CD4-positive, alpha-beta T cell (primary cell): ENCODE measurements around the gene GPR15LG. TPM values are rescaled to one million over a fixed set of nuclear protein-coding genes. Genes with fewer than 3 reads are reported as not detected.

Experiments
- ATAC-seq: fragments of 200-7000 bp; cut with Tn5 transposase; one replicate; pipeline ENCODE4 v1.10.0; 2022; ENCODE audit warnings: mild to moderate bottlenecking; ENCODE audit not compliant: poor library complexity
- CTCF ChIA-PET: fragments of 350-600 bp; sonication (Branson Sonifier 250); formaldehyde crosslinking; loops from one replicate; lab custom pipeline; 2021; ENCODE audit warnings: antibody characterized with exemption, inconsistent platforms; lab: Charles Lee
- POLR2A ChIA-PET: fragments of 350-600 bp; sonication (Branson Sonifier 250); formaldehyde crosslinking; loops from one replicate; lab custom pipeline; 2021; ENCODE audit warnings: antibody characterized with exemption, inconsistent platforms; lab: Charles Lee
- DNase-seq, 14 experiments: peaks; one replicate each; pipeline ENCODE4 v3.0.0-alpha.2; 2013 to 2020; ENCODE audit warnings: mixed read lengths in 2 of 14
- H3K27ac ChIP-seq, 2 donors: one replicate each; pipeline versions ENCODE4 v1.5.1 to v1.7.0; 2013; ENCODE audit warnings: low read length in 2 of 2, low read depth in 1 of 2, mild to moderate bottlenecking in 1 of 2
- H3K27me3 ChIP-seq, 2 experiments: 1 replicate in 1 of 2; 2 replicates in 1 of 2; pipeline versions ENCODE4 v1.6.1 to v1.7.0; 2013; ENCODE audit warnings: low read length in 2 of 2, control low read depth in 1 of 2, mild to moderate bottlenecking in 1 of 2, moderate library complexity in 1 of 2; ENCODE audit not compliant: insufficient read depth in 2 of 2, control insufficient read depth in 1 of 2
- H3K36me3 ChIP-seq: one replicate; pipeline ENCODE4 v1.6.1; 2013; ENCODE audit warnings: low read length, control low read depth; ENCODE audit not compliant: insufficient read depth
- H3K4me1 ChIP-seq: one replicate; pipeline ENCODE4 v1.6.1; 2013; ENCODE audit warnings: low read length, control low read depth; ENCODE audit not compliant: insufficient read depth
- H3K4me3 ChIP-seq: one replicate; pipeline ENCODE4 v1.5.1; 2013; ENCODE audit warnings: mild to moderate bottlenecking, low read length, moderate library complexity
- H3K9me3 ChIP-seq, 2 experiments: 1 replicate in 1 of 2; 2 replicates in 1 of 2; pipeline versions ENCODE4 v1.6.1 to v1.7.0; 2013; ENCODE audit warnings: low read length in 2 of 2, mild to moderate bottlenecking in 2 of 2, control low read depth in 1 of 2, moderate library complexity in 1 of 2; ENCODE audit not compliant: control insufficient read depth in 1 of 2, insufficient read depth in 1 of 2
- H3K27ac Mint-ChIP-seq: one replicate; pipeline ENCODE4 v1.8.0; 2020; ENCODE audit warnings: mixed read lengths
- H3K27me3 Mint-ChIP-seq: one replicate; pipeline ENCODE4 v1.8.0; 2021; ENCODE audit warnings: mixed read lengths
- H3K36me3 Mint-ChIP-seq: one replicate; pipeline ENCODE4 v1.8.0; 2021; ENCODE audit warnings: low read depth, mixed read lengths
- H3K4me1 Mint-ChIP-seq: one replicate; pipeline ENCODE4 v1.8.0; 2021; ENCODE audit warnings: low read depth, mixed read lengths
- H3K4me3 Mint-ChIP-seq: one replicate; pipeline ENCODE4 v1.8.0; 2020; ENCODE audit warnings: mild to moderate bottlenecking, mixed read lengths
- H3K9me3 Mint-ChIP-seq: one replicate; pipeline ENCODE4 v1.8.0; 2020; ENCODE audit warnings: mixed read lengths
- CTCF ChIP-seq: fragments of 200-600 bp; IDR thresholded peaks from one replicate; pipeline ENCODE4 v1.8.0; 2022; ENCODE audit warnings: antibody characterized with exemption, mild to moderate bottlenecking
- intact Hi-C, 2 experiments: fragments of 100-400 bp; cut with DNase I in 1 of 2; cut with micrococcal nuclease in 1 of 2; formaldehyde crosslinking; loops; one replicate each; pipeline versions ENCODE4 v1.15.1 to v1.9.0; 2023 to 2025; cut with DNase I, micrococcal nuclease
- total RNA-seq, 174 experiments: library from RNA in 2 of 174; stranded (reverse) in 2 of 174; gene quantifications; one replicate each; pipeline ENCODE4 v1.2.3 and lab custom pipeline; 2021 to 2026

Gene GPR15LG
- total RNA-seq, 2 experiments from 2014 or later, result not detected

DNA sequence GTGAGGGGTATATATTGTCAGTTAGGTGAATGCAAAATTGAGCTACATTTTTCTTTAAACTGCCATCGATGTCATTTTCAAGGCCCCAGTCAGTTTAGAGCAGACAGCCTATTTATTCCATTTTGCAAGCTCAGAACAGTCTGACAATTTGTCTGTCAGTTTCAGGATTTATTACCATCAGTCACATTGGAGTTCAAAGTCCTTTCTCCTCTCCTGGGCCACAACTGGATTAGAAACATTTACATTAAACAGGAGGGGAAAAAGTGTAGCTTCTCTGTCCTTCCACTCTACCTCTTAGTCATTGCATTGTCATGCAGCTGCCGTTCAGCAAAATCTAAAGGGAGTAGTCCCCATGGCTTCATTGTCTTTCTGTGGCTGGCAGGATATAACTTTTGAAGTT lies 37.8 kb upstream of the GPR15LG start:
- no peak for DNase-seq
- no peaks in the 10 kb centered on the region for H3K9me3 ChIP-seq
- Mint-ChIP-seq H3K4me3 (no peak overlapping the region), H3K27me3 (peaks cover 9% of the 10 kb centered on the region), H3K27ac (no peak overlapping the region), H3K9me3 (no peaks in the 10 kb centered on the region), H3K36me3 (peaks cover 21% of the 10 kb centered on the region), H3K4me1 (peaks cover 11% of the 10 kb centered on the region)
- TF ChIP-seq CTCF, result no peak
- no peaks in the 10 kb centered on the region for H3K36me3 ChIP-seq
- H3K27ac ChIP-seq, result no peak overlapping the region
- ChIA-PET POLR2A (no interaction called here), CTCF (no interaction called here)
- no peak overlapping the region for H3K4me3 ChIP-seq
- H3K27me3 ChIP-seq, result no peaks in the 10 kb centered on the region
- peaks cover 17% of the 10 kb centered on the region for H3K4me1 ChIP-seq
- ATAC-seq, result no peak
- intact Hi-C loops, result no loop called here

- TF ChIP-seq CTCF, result no peak
- Mint-ChIP-seq H3K27ac (peak overlapping the region; percentile 97), H3K4me1 (peaks cover 26% of the 10 kb centered on the region), H3K4me3 (peak overlapping the region; percentile 75), H3K9me3 (no peaks in the 10 kb centered on the region), H3K36me3 (peaks cover 36% of the 10 kb centered on the region), H3K27me3 (no peaks in the 10 kb centered on the region)
- Histone ChIP-seq H3K4me3 (no peak overlapping the region), H3K9me3 (no peaks in the 10 kb centered on the region), H3K4me1 (peaks cover 20% of the 10 kb centered on the region), H3K27me3 (no peaks in the 10 kb centered on the region), H3K36me3 (peaks cover 16% of the 10 kb centered on the region), H3K27ac (no peak overlapping the region)
- ChIA-PET POLR2A (interaction anchor here (1.7 kb wide), 1 partner anchor 191 kb away, joined by 14 read pairs; the partner anchor contains the start of gene CCSER2), CTCF (no interaction called here)
- intact Hi-C loops, result loop anchor here in 1 of 2 experiments (2.0 kb wide), 1 partner anchor 191 kb away; the partner anchor contains the start of gene CCSER2
- ATAC-seq (no peak), DNase-seq (no peak)
These were observed 35.8 kb upstream of the GPR15LG start for GRCh38 chr10:84137811-84138210.

GRCh38 chr10:84138478-84139125 lies 35.0 kb upstream of the GPR15LG start:
- H3K4me1 ChIP-seq, result peaks cover 20% of the 10 kb centered on the region
- no peaks in the 10 kb centered on the region for H3K27me3 ChIP-seq
- H3K27me3 Mint-ChIP-seq, result no peaks in the 10 kb centered on the region
- H3K4me3 ChIP-seq, result peak overlapping the region; percentile 93
- no peak for TF ChIP-seq CTCF
- ATAC-seq (peak; percentile 21), DNase-seq (peak; percentile 5 to 76 (median 22))
- H3K9me3 ChIP-seq, result no peaks in the 10 kb centered on the region
- peak overlapping the region; percentile 95 for H3K27ac ChIP-seq
- H3K36me3 Mint-ChIP-seq, result peaks cover 44% of the 10 kb centered on the region
- intact Hi-C loops, result loop anchor here (1.0 to 2.0 kb wide), 2 partner anchors 190 to 196 kb away; partner anchors contain the start of gene CCSER2 (in 1 of the 2)
- peaks cover 30% of the 10 kb centered on the region for H3K4me1 Mint-ChIP-seq
- CTCF ChIA-PET, result interaction anchor here (0.9 to 1.5 kb wide), 3 partner anchors 9 to 129 kb away, joined by 3 to 10 read pairs (median 3); no protein-coding TSS in a partner anchor
- POLR2A ChIA-PET, result interaction anchor here (0.6 to 1.7 kb wide), 10 partner anchors 10 to 197 kb away, joined by 3 to 27 read pairs (median 5); partner anchors contain the start of genes CCSER2 and CDHR1
- peak overlapping the region; percentile 90 for H3K4me3 Mint-ChIP-seq
- H3K9me3 Mint-ChIP-seq, result no peaks in the 10 kb centered on the region
- H3K36me3 ChIP-seq, result peaks cover 24% of the 10 kb centered on the region
- H3K27ac Mint-ChIP-seq, result peak overlapping the region; percentile 97
